Hepatocyte (in vitro differentiated cells): ENCODE results near the gene SNX25. TPM values are rescaled to one million over a fixed set of nuclear protein-coding genes. Genes with fewer than 3 reads are reported as not detected.

Experiments used
- DNase-seq: peaks from one replicate; pipeline ENCODE4 v3.0.0-alpha.2; 2016; ENCODE audit warnings: low spot score
- H2AFZ ChIP-seq: fragments of 200-600 bp; sonication (generic); 2 replicates; pipeline ENCODE4 v1.6.0; 2016; ENCODE audit warnings: antibody characterized with exemption, mild to moderate bottlenecking
- H3K27ac ChIP-seq: fragments of 200-600 bp; sonication (generic); 2 replicates; pipeline ENCODE4 v1.5.1; 2016; ENCODE audit warnings: mild to moderate bottlenecking
- H3K27me3 ChIP-seq: fragments of 200-600 bp; sonication (generic); 2 replicates; pipeline ENCODE4 v1.6.1; 2016
- H3K36me3 ChIP-seq: fragments of 200-600 bp; sonication (generic); replicated peaks from 2 replicates; pipeline ENCODE4 v1.5.1; 2016; ENCODE audit warnings: low read depth; ENCODE audit not compliant: insufficient read depth
- H3K4me1 ChIP-seq: fragments of 200-600 bp; sonication (generic); 2 replicates; pipeline ENCODE4 v1.5.1; 2016; ENCODE audit warnings: mild to moderate bottlenecking, moderate library complexity; ENCODE audit not compliant: insufficient read depth
- H3K4me2 ChIP-seq: fragments of 200-600 bp; sonication (generic); 2 replicates; pipeline ENCODE4 v1.6.0; 2016
- H3K4me3 ChIP-seq: fragments of 200-600 bp; sonication (generic); 2 replicates; pipeline ENCODE4 v1.5.1; 2016; ENCODE audit warnings: mild to moderate bottlenecking
- H3K79me2 ChIP-seq: fragments of 200-600 bp; sonication (generic); 2 replicates; pipeline ENCODE4 v1.6.0; 2017; ENCODE audit warnings: mild to moderate bottlenecking
- H3K9me2 ChIP-seq: fragments of 200-600 bp; sonication (generic); replicated peaks from 2 replicates; pipeline ENCODE4 v1.6.0; 2017; ENCODE audit warnings: mild to moderate bottlenecking; ENCODE audit not compliant: insufficient read depth
- H3K9me3 ChIP-seq: fragments of 200-600 bp; sonication (generic); 2 replicates; pipeline ENCODE4 v1.5.1; 2016; ENCODE audit warnings: low read depth, mild to moderate bottlenecking
- H4K20me1 ChIP-seq: fragments of 200-600 bp; sonication (generic); 2 replicates; pipeline ENCODE4 v1.6.0; 2016; ENCODE audit warnings: mild to moderate bottlenecking; ENCODE audit not compliant: insufficient read depth, poor library complexity, severe bottlenecking
- EZH2 ChIP-seq: fragments of 200-600 bp; sonication (generic); IDR thresholded peaks from 2 replicates; pipeline ENCODE4 v1.6.1; 2016; ENCODE audit warnings: antibody characterized with exemption, mild to moderate bottlenecking, borderline replicate concordance
- EZH2phosphoT487 ChIP-seq: fragments of 200-600 bp; sonication (generic); IDR thresholded peaks from one replicate; pipeline ENCODE4 v1.6.1; 2018; ENCODE audit warnings: antibody characterized with exemption, mild to moderate bottlenecking, low read depth, moderate library complexity; ENCODE audit not compliant: unreplicated experiment, severe bottlenecking
- WGBS: methylation state at CpG from one replicate; pipeline ENCODE4 v1.1.6; 2016; ENCODE audit warnings: low lambda C conversion rate; ENCODE audit errors: missing lambda C conversion rate; 5-methylcytosine and 5-hydroxymethylcytosine counted together
- polyA plus RNA-seq: library from polyadenylated mRNA; unstranded; fragments of >200 nt; fragmentation: Nextera tagmentation; extraction: Ambion mirVana; gene quantifications from 2 replicates; pipeline ENCODE4 v1.2.1, GENCODE V29; 2016
- total RNA-seq: library from RNA; depleted of rRNA; stranded (reverse); fragments of >200 nt; gene quantifications from 2 replicates; pipeline ENCODE4 v1.2.3, GENCODE V29; 2014
- TF ChIP-seq, protein P1 (sequence below): fragments of 200-600 bp; sonication (generic); IDR thresholded peaks from 2 replicates; pipeline ENCODE4 v1.5.1; 2016; ENCODE audit warnings: antibody characterized with exemption, mild to moderate bottlenecking; ENCODE audit not compliant: poor library complexity

Gene SNX25
- total and polyA plus RNA-seq, 2 experiments from 2014 or later: 16.5 to 20.3 TPM

GRCh38 chr4:185270037-185270436 is 60.6 kb downstream of the SNX25 start:
- H3K27ac ChIP-seq: no peak overlapping the region
- WGBS: 74% methylated on average over 5 of the region's 5 CpGs
- H3K4me2 ChIP-seq: no peak overlapping the region
- TF ChIP-seq, protein P1, sequence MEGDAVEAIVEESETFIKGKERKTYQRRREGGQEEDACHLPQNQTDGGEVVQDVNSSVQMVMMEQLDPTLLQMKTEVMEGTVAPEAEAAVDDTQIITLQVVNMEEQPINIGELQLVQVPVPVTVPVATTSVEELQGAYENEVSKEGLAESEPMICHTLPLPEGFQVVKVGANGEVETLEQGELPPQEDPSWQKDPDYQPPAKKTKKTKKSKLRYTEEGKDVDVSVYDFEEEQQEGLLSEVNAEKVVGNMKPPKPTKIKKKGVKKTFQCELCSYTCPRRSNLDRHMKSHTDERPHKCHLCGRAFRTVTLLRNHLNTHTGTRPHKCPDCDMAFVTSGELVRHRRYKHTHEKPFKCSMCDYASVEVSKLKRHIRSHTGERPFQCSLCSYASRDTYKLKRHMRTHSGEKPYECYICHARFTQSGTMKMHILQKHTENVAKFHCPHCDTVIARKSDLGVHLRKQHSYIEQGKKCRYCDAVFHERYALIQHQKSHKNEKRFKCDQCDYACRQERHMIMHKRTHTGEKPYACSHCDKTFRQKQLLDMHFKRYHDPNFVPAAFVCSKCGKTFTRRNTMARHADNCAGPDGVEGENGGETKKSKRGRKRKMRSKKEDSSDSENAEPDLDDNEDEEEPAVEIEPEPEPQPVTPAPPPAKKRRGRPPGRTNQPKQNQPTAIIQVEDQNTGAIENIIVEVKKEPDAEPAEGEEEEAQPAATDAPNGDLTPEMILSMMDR: no peak
- TF ChIP-seq EZH2phosphoT487: no peak
- no peaks in the 10 kb centered on the region for H3K79me2 ChIP-seq
- H3K9me2 ChIP-seq: no peaks in the 10 kb centered on the region
- H2AFZ ChIP-seq: no peak overlapping the region
- DNase-seq: no peak
- no peaks in the 10 kb centered on the region for H3K27me3 ChIP-seq
- H3K36me3 ChIP-seq: no peaks in the 10 kb centered on the region
- no peak overlapping the region for H3K4me3 ChIP-seq
- H3K9me3 ChIP-seq: no peaks in the 10 kb centered on the region
- H4K20me1 ChIP-seq: no peaks in the 10 kb centered on the region
- H3K4me1 ChIP-seq: no peaks in the 10 kb centered on the region

- no peak for DNase-seq
- H3K4me2 ChIP-seq: no peak overlapping the region
- H3K36me3 ChIP-seq: no peaks in the 10 kb centered on the region
- H3K79me2 ChIP-seq: no peaks in the 10 kb centered on the region
- H4K20me1 ChIP-seq: no peaks in the 10 kb centered on the region
- no peaks in the 10 kb centered on the region for H3K9me3 ChIP-seq
- no peak for TF ChIP-seq EZH2
- no peak for TF ChIP-seq EZH2phosphoT487
- TF ChIP-seq, protein P1: no peak
- H3K4me3 ChIP-seq: no peak overlapping the region
- H3K27ac ChIP-seq: no peak overlapping the region
- no peaks in the 10 kb centered on the region for H3K9me2 ChIP-seq
- no peaks in the 10 kb centered on the region for H3K27me3 ChIP-seq
- no peaks in the 10 kb centered on the region for H3K4me1 ChIP-seq
- WGBS: 95% methylated on average over 6 of the region's 6 CpGs
- no peak overlapping the region for H2AFZ ChIP-seq
Measured at GRCh38 chr4:185270885-185271284, 61.5 kb downstream of the SNX25 start.

- no peak overlapping the region for H3K4me3 ChIP-seq
- no peaks in the 10 kb centered on the region for H4K20me1 ChIP-seq
- no peak overlapping the region for H3K4me2 ChIP-seq
- no peak for DNase-seq
- no peaks in the 10 kb centered on the region for H3K79me2 ChIP-seq
- H3K9me2 ChIP-seq: no peaks in the 10 kb centered on the region
- no peak overlapping the region for H2AFZ ChIP-seq
- no peaks in the 10 kb centered on the region for H3K9me3 ChIP-seq
- TF ChIP-seq, protein P1: no peak
- TF ChIP-seq EZH2phosphoT487: no peak
- TF ChIP-seq EZH2: no peak
- H3K4me1 ChIP-seq: no peaks in the 10 kb centered on the region
- no peak overlapping the region for H3K27ac ChIP-seq
- H3K27me3 ChIP-seq: no peaks in the 10 kb centered on the region
- WGBS: 93% methylated on average over 6 of the region's 6 CpGs
- no peaks in the 10 kb centered on the region for H3K36me3 ChIP-seq
Measured at GRCh38 chr4:185272245-185272644, 62.8 kb downstream of the SNX25 start.

DNA sequence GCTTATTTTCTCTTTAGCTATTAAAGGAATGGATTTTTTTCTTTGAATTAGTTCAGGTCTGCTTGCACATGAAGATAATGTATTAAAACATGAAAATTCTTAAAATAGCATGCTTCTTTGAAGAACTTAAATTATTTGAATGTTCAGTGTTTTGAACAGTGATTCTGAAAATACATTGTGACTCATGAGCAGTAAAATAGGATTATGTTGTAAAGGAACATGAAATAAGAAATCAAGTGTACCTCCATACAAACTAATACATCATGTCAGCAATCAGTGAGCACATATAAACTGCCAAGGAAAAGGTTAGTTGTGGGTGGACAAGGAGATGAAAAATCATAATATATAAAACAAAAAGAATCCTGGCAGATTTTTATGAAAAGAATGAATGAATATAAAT is 66.1 kb downstream of the SNX25 start:
- TF ChIP-seq EZH2 (no peak), EZH2phosphoT487 (no peak)
- TF ChIP-seq, protein P1: no peak
- H3K4me3 ChIP-seq: no peak overlapping the region
- no peaks in the 10 kb centered on the region for H3K36me3 ChIP-seq
- no peaks in the 10 kb centered on the region for H4K20me1 ChIP-seq
- H3K4me1 ChIP-seq: no peaks in the 10 kb centered on the region
- no peaks in the 10 kb centered on the region for H3K79me2 ChIP-seq
- no peak overlapping the region for H2AFZ ChIP-seq
- no peak for DNase-seq
- H3K9me3 ChIP-seq: no peaks in the 10 kb centered on the region
- H3K4me2 ChIP-seq: no peak overlapping the region
- H3K27ac ChIP-seq: no peak overlapping the region
- H3K27me3 ChIP-seq: no peaks in the 10 kb centered on the region
- no peaks in the 10 kb centered on the region for H3K9me2 ChIP-seq
